ENCODE data around the gene SH3D19.

SH3D19 gene

DNA sequence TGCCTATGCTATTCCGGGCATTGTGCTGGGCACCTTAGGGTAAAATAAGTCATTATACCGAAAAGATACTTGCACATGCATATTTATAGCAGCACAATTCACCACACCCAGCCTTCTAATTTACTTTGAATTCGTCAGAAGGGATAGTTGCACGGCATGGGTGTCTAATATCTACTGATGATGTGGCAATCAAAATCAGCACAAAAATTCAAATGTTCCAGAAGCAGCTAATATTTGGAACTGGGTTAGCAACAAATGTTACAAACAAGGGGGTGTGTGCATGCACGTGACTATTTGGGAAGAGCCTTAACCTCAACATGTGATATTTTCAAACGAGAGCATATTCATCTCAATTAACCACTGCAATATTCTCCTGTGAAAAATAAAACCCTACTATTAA lies 128.2 kb downstream of the SH3D19 start:
- 100% methylated on average over 1 of the region's 6 CpGs for WGBS (ENCODE audit: extremely low coverage, insufficient coverage, low lambda C conversion rate)
- Histone ChIP-seq H3K23ac (ENCODE audit: low read length) (no peak overlapping the region), H2AK5ac (ENCODE audit: low read length) (no peak overlapping the region), H3K36me3 (ENCODE audit: control insufficient read depth, insufficient read depth, low read length) (no peaks in the 10 kb centered on the region), H3K56ac (ENCODE audit: low read length) (no peak overlapping the region), H2BK15ac (replicated peaks; ENCODE audit: low read depth) (no peak overlapping the region), H2BK5ac (ENCODE audit: low read length) (no peak overlapping the region), H3K27ac (ENCODE audit: low read depth, low read length) (no peak overlapping the region), H3K27me3 (ENCODE audit: insufficient read depth, low read length, poor library complexity) (no peaks in the 10 kb centered on the region), H2BK120ac (ENCODE audit: low read depth, low read length) (no peak overlapping the region), H3K79me1 (ENCODE audit: low read length) (peaks cover 4% of the 10 kb centered on the region), H4K5ac (ENCODE audit: low read length) (no peak overlapping the region), H3K18ac (ENCODE audit: low read length) (no peak overlapping the region), H3K9ac (ENCODE audit: low read length) (no peak overlapping the region), H3K79me2 (ENCODE audit: control insufficient read depth, insufficient read depth, low read length) (no peaks in the 10 kb centered on the region), H3K4ac (ENCODE audit: low read depth, low read length) (no peak overlapping the region), H4K8ac (ENCODE audit: low read depth, low read length) (no peak overlapping the region), H3K4me1 (ENCODE audit: control insufficient read depth, low read depth, low read length) (no peaks in the 10 kb centered on the region), H3K4me3 (ENCODE audit: low read length) (no peak overlapping the region), H3K4me2 (ENCODE audit: low read length) (no peak overlapping the region)
- DNase-seq, result no peak

DNA sequence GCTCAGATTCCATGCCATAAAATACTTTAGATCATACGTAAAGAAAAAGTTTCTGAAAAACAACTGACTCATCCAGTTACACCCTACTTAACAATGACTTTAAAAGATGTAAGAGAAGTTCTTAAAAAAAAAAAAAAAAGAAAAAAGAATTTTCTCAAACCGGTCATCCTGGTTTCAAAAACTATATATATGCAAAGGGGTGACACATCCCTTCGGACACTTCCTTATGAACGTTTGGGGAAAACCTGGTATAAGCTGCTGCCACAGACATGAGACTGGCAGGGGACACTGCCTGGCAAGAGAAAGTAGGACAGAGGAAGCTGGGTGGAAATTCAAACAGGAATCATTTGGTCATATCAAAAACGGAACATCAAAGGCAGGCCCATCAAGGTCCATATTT lies 129.6 kb downstream of the SH3D19 start:
- Histone ChIP-seq H3K4me1 (ENCODE audit: control insufficient read depth, low read depth, low read length) (no peaks in the 10 kb centered on the region), H3K56ac (ENCODE audit: low read length) (no peak overlapping the region), H4K8ac (ENCODE audit: low read depth, low read length) (no peak overlapping the region), H3K27ac (ENCODE audit: low read depth, low read length) (no peak overlapping the region), H2BK120ac (ENCODE audit: low read depth, low read length) (no peak overlapping the region), H3K9ac (ENCODE audit: low read length) (no peak overlapping the region), H3K27me3 (ENCODE audit: insufficient read depth, low read length, poor library complexity) (no peaks in the 10 kb centered on the region), H3K79me1 (ENCODE audit: low read length) (peaks cover 4% of the 10 kb centered on the region), H2AK5ac (ENCODE audit: low read length) (no peak overlapping the region), H2BK15ac (replicated peaks; ENCODE audit: low read depth) (no peak overlapping the region), H3K4me2 (ENCODE audit: low read length) (no peak overlapping the region), H4K5ac (ENCODE audit: low read length) (no peak overlapping the region), H2BK5ac (ENCODE audit: low read length) (no peak overlapping the region), H3K4ac (ENCODE audit: low read depth, low read length) (no peak overlapping the region), H3K36me3 (ENCODE audit: control insufficient read depth, insufficient read depth, low read length) (no peaks in the 10 kb centered on the region), H3K79me2 (ENCODE audit: control insufficient read depth, insufficient read depth, low read length) (no peaks in the 10 kb centered on the region), H3K23ac (ENCODE audit: low read length) (no peak overlapping the region), H3K18ac (ENCODE audit: low read length) (no peak overlapping the region), H3K4me3 (ENCODE audit: low read length) (no peak overlapping the region)
- no peak for DNase-seq
- no CpG with 5 or more reads among the region's 5 CpGs for WGBS (ENCODE audit: extremely low coverage, insufficient coverage, low lambda C conversion rate)

DNA sequence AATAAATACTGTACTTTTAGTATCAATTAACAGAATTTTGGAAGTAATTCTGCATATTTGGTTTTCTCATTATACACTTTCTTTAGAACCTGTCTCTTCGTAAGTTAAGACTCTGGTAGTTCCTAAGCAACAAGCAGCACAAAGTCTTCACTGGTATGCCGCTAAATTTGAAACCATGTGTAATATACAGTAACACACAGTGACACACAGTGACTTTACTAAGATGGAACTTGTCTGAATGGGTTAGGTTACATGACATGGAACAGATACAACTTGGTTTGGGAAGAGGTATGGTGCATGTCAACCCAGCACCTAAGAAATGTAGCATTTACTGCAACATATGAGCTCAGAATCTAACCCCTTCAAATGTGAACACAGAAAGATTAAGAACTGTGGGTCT lies 132.0 kb downstream of the SH3D19 start:
- H3K4me2 ChIP-seq (ENCODE audit: low read length), result no peak overlapping the region
- H3K56ac ChIP-seq (ENCODE audit: low read length), result no peak overlapping the region
- H2AK5ac ChIP-seq (ENCODE audit: low read length), result no peak overlapping the region
- no peaks in the 10 kb centered on the region for H3K27me3 ChIP-seq (ENCODE audit: insufficient read depth, low read length, poor library complexity)
- no peak overlapping the region for H4K5ac ChIP-seq (ENCODE audit: low read length)
- H3K27ac ChIP-seq (ENCODE audit: low read depth, low read length), result no peak overlapping the region
- no peaks in the 10 kb centered on the region for H3K4me1 ChIP-seq (ENCODE audit: control insufficient read depth, low read depth, low read length)
- H2BK5ac ChIP-seq (ENCODE audit: low read length), result no peak overlapping the region
- no peak overlapping the region for H3K9ac ChIP-seq (ENCODE audit: low read length)
- peaks cover 2% of the 10 kb centered on the region for H3K79me1 ChIP-seq (ENCODE audit: low read length)
- no peak for DNase-seq
- no peak overlapping the region for H3K4ac ChIP-seq (ENCODE audit: low read depth, low read length)
- no peak overlapping the region for H3K4me3 ChIP-seq (ENCODE audit: low read length)
- no peak overlapping the region for H2BK15ac ChIP-seq (replicated peaks; ENCODE audit: low read depth)
- H3K36me3 ChIP-seq (ENCODE audit: control insufficient read depth, insufficient read depth, low read length), result no peaks in the 10 kb centered on the region
- no peak overlapping the region for H4K8ac ChIP-seq (ENCODE audit: low read depth, low read length)
- no peak overlapping the region for H2BK120ac ChIP-seq (ENCODE audit: low read depth, low read length)
- WGBS (ENCODE audit: extremely low coverage, insufficient coverage, low lambda C conversion rate), result no CpG with 5 or more reads among the region's 2 CpGs
- H3K79me2 ChIP-seq (ENCODE audit: control insufficient read depth, insufficient read depth, low read length), result no peaks in the 10 kb centered on the region
- H3K23ac ChIP-seq (ENCODE audit: low read length), result no peak overlapping the region
- no peak overlapping the region for H3K18ac ChIP-seq (ENCODE audit: low read length)

DNA sequence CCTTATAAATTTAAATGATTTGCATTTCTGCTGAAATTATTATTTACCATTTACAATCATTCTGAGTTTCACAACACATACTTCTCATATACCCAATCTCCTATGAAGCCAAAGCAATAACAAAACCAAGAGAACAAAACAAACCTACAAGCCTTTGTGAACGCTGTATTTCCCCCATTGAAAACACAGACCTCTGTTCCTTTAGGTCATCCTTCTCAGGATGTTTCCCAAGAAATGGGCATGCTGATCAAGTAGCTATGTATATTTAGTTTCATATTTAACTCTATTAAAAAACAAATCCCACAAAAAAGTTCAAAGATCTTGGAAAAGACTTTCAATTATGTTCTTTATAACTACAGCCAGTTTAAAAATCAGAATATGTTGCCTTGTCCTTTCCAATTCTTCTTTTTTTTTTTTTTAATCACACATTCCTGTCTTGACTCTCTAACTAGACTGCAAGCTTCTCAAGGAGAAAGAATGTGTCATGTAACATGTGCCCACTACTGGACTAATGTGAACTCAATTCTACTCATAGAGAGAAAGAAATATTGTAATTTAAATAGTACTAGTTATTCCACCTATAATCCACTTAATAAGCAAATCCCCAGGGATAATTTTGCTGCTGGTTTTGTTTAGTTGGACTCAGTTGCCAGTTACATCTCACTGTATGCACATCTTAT lies 132.7 kb downstream of the SH3D19 start:
- Histone ChIP-seq H2BK120ac (ENCODE audit: low read depth, low read length) (no peak overlapping the region), H3K9ac (ENCODE audit: low read length) (no peak overlapping the region), H2BK5ac (ENCODE audit: low read length) (no peak overlapping the region), H3K18ac (ENCODE audit: low read length) (no peak overlapping the region), H3K4ac (ENCODE audit: low read depth, low read length) (no peak overlapping the region), H3K4me3 (ENCODE audit: low read length) (no peak overlapping the region), H3K36me3 (ENCODE audit: control insufficient read depth, insufficient read depth, low read length) (no peaks in the 10 kb centered on the region), H3K56ac (ENCODE audit: low read length) (no peak overlapping the region), H2AK5ac (ENCODE audit: low read length) (no peak overlapping the region), H3K79me1 (ENCODE audit: low read length) (peaks cover 2% of the 10 kb centered on the region), H3K79me2 (ENCODE audit: control insufficient read depth, insufficient read depth, low read length) (no peaks in the 10 kb centered on the region), H4K8ac (ENCODE audit: low read depth, low read length) (no peak overlapping the region), H3K27ac (ENCODE audit: low read depth, low read length) (no peak overlapping the region), H3K4me1 (ENCODE audit: control insufficient read depth, low read depth, low read length) (no peaks in the 10 kb centered on the region), H3K4me2 (ENCODE audit: low read length) (no peak overlapping the region), H3K23ac (ENCODE audit: low read length) (no peak overlapping the region), H3K27me3 (ENCODE audit: insufficient read depth, low read length, poor library complexity) (no peaks in the 10 kb centered on the region), H2BK15ac (replicated peaks; ENCODE audit: low read depth) (no peak overlapping the region), H4K5ac (ENCODE audit: low read length) (no peak overlapping the region)
- no peak for DNase-seq
- no CpG with 5 or more reads among the region's 1 CpG for WGBS (ENCODE audit: extremely low coverage, insufficient coverage, low lambda C conversion rate)

DNA sequence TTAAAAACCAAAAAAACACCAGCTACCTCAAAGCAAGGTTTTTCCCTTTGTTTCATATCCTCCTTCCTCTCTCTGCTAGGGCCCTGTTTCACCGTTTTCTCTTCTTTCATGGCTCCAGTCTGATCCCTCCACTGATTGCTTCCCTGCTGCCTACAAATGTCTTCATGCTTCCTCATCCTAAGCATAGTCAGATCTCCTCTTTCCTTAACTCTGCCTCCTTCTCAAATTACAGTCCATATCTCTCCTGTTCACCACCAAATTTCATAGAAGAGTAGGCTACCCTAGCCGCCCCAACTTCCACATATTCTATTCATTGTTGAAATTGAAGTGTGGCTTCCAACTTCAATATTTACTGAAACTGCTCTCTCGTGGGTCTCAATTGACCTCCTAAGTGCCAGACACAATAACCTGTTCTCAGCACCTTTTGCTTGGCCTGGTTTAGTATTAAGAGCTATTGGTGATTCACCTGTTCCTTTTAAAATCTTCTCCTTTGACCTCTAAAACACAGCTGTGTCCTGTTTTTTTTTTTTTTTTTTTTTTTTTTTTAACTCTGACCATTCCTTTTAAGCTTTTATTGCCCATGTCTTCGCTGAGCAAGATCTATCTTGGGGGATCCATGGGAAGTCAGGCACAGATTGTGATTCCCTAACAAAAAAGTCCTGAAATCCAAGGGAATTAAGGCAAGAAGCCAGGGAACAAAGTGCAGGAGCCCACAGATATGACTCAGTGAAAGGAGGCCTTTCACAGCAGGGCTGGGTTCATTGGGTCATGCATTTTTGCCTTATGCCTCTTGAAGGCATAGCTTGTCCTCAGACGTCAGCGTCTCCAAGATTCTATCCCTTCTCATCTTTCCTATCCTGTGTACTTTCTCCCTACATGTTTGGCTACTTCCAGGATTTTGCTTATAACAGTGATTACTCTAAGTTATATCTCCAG lies 140.6 kb downstream of the SH3D19 start:
- H3K27me3 ChIP-seq (ENCODE audit: insufficient read depth, low read length, poor library complexity), result no peaks in the 10 kb centered on the region
- no peaks in the 10 kb centered on the region for H3K79me1 ChIP-seq (ENCODE audit: low read length)
- DNase-seq, result peak; percentile 18
- H2AK5ac ChIP-seq (ENCODE audit: low read length), result no peak overlapping the region
- no peaks in the 10 kb centered on the region for H3K4me1 ChIP-seq (ENCODE audit: control insufficient read depth, low read depth, low read length)
- no peak overlapping the region for H4K8ac ChIP-seq (ENCODE audit: low read depth, low read length)
- no peak overlapping the region for H3K27ac ChIP-seq (ENCODE audit: low read depth, low read length)
- H4K5ac ChIP-seq (ENCODE audit: low read length), result no peak overlapping the region
- no peak overlapping the region for H3K4me3 ChIP-seq (ENCODE audit: low read length)
- no peak overlapping the region for H3K4ac ChIP-seq (ENCODE audit: low read depth, low read length)
- H2BK120ac ChIP-seq (ENCODE audit: low read depth, low read length), result no peak overlapping the region
- H3K23ac ChIP-seq (ENCODE audit: low read length), result no peak overlapping the region
- no peak overlapping the region for H3K18ac ChIP-seq (ENCODE audit: low read length)
- H2BK15ac ChIP-seq (replicated peaks; ENCODE audit: low read depth), result no peak overlapping the region
- no peak overlapping the region for H3K56ac ChIP-seq (ENCODE audit: low read length)
- no peaks in the 10 kb centered on the region for H3K79me2 ChIP-seq (ENCODE audit: control insufficient read depth, insufficient read depth, low read length)
- no peak overlapping the region for H2BK5ac ChIP-seq (ENCODE audit: low read length)
- no CpG with 5 or more reads among the region's 6 CpGs for WGBS (ENCODE audit: extremely low coverage, insufficient coverage, low lambda C conversion rate)
- H3K4me2 ChIP-seq (ENCODE audit: low read length), result no peak overlapping the region
- no peaks in the 10 kb centered on the region for H3K36me3 ChIP-seq (ENCODE audit: control insufficient read depth, insufficient read depth, low read length)
- H3K9ac ChIP-seq (ENCODE audit: low read length), result no peak overlapping the region
